NCI-H774 (cell line): ENCODE results near the gene LDB1.
A peak's percentile ranks its signal among the peaks of the same experiment; 100 is the strongest.

Experiments
- DNase-seq: peaks from one replicate; lab custom pipeline; 2025; lab: John Stamatoyannopoulos, UW

LDB1 gene

DNA sequence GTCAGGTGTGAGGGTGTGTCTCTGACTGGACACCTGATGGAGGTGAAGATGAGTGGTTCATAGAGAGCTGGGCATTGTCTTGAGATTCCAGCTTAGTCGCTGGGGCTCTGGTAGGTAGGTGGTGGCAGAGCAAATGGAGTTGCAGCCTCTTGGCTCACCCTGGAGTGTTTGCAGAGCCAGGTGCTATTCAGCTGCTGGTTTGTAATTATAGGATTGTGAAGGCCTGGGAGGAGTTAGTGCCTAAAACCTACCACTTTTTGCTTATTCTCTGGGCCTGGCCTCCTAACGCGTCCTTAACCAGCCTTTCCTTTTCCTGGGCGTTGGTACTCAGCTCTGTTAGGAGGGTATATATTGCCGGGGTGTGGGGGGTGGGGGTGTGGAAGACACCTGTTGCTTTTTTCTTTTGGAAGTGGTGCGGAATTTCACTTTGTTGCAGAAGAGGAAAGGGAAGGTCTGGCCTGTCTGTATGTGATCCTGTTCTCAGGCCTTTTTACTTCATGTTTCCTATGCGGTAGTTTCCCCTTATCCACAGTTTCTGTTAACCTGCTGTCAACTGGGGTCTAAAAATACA is 15.9 kb upstream of the LDB1 start:
- DNase-seq, result peak; percentile 31

DNA sequence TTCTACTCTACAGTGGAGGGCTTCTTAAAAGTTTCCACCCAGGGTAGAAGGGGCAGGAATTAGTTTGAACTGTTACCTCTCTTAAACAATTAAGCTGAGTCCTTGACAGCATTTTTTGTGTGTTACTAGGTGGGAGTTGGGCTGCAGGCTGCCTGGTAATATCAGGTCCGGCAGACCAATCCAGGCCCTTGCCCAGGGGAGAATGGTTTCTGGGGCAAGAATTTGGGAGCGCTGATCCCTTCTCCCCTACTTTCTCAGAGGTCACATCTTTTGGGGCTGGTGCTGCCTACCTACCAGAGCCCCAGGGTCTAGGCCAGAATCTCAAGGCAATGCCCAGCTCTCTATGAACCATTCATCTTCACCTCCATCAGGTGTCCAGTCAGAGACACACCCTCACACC is 14.2 kb upstream of the LDB1 start:
- no peak for DNase-seq

DNA sequence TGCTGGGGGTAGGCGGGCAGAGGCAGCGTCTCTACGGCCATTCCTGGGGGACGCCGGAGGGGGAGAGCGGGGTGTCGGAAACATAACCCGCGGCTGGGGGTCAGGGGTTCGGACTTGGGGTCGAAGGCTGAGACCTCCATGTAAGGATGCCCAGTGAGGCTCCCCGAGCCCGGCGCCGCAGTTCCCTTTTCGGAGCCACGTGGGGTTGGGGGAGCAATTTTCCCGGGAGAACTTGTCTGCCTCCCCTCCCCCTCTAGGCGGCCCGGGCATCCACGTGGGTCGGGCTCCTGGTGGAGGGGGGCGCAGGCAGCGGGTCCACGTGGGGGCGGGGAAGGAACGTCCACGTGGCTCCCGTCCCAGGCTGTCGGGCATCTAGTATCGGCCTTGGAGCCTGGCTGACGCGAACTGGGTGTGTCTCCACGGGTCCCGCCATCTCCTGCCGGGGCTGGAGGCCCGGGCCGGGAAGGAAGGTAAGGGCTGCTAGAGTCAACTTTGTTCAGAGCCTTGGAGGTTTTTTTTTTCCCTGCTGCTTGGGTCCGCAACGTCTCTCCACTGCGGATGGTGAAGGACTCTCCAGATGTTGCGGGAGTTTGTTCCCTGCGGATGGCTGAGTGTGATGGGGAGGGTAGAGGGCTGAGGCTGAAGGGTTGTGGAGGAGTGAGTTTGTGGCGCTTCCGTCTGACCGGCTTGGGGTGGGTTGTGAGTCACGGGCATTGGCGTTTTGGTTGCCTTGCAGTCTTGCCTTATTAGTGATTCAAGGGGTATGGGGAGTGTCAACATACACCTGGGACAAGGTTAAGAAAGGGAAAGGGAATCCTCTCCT is 13.4 kb upstream of the LDB1 start:
- DNase-seq, result no peak

DNA sequence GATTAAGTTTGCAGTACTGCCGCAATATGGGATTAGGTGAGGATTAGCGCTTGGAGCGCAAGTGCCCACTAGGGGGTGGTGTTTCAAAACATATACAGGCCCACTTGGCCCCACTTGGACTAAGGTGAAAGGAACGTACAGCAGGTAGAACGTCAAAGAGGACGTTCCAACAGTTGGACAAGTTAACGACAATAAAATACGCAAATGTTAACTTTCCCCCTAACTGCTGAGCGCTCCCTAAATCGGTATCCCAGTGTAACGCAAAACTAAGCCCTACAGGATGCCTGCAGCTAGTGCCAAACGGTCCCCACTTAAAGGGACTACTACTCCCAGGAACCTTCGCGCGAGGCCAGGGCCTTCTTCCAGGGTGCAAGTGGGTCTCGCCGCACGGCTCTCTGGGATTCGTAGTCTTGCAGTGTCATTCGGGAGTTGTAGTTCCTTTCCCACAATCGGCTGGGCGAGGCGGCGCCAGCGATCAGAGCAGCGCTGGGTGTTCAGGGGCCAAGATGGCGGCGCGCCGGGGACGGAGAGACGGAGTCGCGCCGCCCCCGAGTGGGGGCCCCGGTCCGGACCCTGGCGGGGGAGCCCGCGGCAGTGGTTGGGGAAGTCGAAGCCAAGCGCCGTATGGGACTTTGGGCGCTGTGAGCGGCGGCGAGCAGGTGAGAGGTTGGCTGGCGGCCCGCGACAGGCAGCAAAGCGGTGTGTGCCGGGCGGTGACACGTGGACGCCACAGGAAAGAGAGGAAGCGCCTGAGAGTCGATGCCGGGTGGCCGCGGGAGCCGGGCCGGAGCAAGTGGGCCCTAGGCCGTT is 12.6 kb upstream of the LDB1 start, which contains the start of gene PPRC1:
TSS of gene PPRC1 (plus strand) at position 478 of the 810 bp plus-strand sequence. CDS start at position 507, 29 bp downstream.
- peak; percentile 89 for DNase-seq

DNA sequence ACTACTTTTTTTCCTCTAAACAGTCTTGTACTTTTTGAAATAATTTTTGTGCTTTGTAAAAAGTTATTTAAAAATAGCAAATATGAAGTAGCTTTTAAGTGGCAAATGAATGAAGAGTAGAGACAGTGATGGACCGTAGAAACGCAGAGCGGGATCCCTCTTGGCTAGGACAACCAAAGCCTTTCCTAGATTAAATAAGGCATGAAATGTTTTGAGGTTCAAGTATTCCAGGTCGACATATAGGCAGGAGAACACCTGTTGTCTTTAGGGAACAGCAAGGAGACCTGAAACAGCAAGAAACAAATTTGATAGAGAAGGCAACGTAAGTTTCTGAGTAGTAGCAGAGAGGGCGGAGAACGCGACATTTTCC is 12.0 kb upstream of the LDB1 start:
- DNase-seq, result no peak

DNA sequence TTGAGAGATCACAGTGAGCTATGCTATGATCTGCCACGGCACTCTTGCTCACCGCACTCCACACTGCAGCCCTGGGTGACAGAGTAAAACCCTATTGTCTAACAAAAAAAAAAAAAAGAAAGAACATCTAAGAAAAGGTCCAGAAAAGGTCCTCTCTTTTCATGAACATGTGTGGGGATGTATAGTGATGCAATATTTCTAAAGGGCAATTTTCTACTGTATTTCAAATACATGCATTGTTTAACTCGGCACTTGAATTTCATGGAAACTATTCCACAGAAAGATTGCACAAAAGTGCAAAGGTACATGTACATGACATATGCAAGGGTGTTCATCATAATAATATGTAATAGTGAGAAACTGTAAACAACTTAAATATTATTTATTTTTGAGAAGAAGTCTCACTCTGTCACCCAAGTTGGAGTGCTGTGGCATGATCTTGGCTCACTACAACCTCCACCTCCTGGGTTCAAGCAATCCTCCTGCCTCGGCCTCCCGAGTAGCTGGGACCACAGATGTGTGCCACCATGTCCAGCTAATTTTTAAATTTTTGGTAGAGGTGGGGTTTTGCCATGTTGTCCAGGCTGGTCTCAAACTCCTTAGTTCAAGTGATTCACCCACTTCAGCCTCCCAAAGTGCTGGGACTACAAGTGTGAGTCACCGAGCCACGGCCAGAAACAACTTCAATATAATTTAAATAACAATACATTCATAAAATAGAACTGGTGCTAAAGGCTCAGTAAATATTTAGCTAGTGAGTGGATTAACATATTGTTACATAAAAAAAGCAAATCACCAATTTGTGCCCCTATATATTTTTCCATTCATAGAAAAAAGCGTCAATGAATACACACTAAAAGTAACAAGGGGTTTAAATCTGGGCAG is 11.4 kb upstream of the LDB1 start:
- no peak for DNase-seq

DNA sequence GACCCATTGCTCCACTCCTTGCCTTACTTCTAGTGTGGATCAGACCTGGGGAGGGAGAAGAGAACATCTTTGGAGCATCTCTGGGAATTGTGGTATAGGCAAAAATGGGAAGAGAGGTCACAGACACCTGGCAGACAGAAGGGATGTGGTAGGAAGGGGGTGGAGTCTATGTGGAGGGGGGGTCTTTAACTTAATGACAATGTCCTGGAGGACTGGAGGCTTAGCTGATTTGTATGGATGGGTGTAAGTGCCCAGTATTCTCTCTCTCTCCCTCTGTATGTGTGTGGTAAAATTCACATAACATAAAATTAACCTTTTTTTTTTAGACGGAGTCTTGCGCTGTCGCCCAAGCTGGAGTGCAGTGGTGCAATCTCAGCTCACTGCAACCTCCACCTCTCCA is 3.1 kb upstream of the LDB1 start:
- DNase-seq, result no peak

DNA sequence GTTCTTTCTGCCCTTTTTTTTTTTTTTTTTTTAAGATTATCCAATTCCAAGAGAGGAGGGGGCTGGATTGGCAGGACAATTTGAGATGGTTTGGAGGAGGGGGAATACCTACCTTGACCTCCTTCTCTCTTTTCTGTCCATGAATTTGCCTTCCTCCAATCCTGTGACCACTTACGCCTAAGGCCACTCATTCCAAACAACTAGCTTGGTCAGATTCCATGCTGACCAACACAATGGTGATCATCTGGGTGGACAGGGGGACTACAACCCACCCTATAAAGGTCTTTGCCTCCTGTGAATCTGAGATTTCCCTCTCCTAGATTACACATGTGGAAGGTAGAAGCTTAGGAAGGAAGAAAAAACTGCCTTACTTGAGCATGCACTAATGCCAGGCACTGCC is 2.3 kb upstream of the LDB1 start:
- no peak for DNase-seq

DNA sequence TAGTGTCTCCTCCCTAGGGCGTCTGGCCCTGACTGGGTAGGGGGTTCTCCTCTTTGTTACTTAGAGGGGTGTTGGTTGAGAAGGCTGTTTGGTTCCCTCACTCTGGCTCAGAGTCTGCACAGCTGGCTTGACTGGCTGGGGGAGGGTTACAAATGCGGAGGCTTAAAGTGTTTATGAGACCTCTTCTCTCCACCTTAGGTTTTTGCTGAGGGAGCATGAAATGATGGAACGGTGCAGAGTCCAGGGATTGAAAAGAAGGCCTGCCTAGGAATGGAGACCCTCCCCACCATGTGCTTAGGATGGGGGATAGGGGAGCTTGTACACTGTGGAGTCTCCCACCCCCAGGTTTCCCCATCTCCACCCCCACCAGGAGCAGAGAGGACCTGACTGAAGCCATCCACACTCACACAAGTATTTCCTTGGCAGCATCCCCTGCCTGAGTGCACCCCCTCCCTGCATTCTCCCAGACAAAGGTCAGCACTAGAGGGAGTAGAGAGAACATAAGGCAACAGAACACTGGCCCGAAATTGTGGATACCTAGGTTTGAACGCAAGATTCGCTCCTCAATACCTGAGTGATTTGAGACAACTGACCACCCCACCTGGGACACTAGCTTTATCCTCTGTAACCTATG is 1.7 kb upstream of the LDB1 start:
- DNase-seq, result no peak

DNA sequence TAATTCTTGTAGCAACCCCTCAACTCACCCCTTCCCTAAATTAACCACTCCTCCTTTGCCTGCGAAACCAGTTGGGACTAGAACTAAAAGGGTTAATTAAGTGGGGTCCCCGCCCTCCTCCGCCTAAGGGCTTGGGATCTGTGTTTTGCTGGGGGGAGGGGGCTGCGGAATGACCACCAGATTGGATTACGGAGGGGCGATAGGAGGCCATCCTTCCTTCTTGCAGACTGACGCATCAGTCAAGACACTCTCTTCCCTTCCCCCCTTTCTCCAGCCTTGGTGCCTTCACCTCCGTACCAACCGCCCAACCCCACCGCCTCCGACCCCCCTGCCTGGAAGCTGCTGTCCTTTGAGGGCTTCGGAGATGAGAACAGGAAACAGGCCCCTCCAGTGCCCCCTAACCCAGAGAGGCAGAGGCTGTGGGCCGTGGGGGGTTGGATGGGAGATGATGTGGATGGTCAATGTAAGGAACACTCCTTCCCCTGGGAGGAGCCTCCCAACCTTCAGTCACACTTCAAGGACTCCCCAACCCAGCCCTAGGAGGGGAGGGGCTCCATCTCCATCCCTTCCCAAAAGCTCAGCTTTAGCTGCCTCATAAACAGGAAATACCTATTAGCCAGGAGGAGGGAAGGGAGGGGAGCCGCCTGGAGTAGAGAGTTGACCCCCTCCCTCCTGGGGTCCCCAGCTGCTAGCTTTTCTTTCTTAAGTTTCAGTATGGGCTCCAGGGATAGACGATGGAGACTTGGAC is 997 bp upstream of the LDB1 start:
- no peak for DNase-seq

DNA sequence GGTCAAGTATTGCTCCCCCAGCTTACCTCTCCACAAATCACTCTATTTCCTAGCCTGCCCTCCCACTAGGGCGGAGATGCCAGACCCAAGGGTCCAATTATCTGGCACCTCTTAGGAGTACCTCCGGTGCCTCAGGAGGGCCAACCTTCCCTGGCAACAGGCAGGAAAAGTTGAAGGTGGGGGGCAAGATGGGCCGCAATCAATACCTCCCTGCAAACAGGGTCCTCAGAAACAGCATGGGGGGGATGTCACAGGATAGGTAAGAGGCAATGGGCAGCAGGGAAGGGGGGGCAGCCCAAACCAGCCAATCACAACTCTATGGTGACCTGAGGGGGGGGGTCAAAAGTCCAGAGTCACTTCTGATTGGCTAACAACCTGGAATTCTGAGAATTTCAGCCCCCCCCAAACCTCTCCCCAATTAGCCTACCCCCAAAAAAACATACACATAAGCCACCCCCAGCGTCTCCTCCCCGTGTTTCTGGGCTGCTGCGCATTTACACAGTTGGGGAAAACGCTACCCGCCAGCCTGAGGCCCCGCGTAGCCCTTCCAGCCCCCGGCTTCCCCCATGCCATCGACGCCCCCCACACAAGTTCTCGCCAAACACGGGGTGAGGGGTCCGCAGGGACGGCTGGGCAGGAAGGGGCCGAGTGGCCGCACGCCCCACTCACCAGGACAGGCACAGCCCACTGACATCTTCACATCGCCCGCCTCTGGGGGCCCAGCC is 589 bp downstream of the LDB1 start:
- no peak for DNase-seq

DNA sequence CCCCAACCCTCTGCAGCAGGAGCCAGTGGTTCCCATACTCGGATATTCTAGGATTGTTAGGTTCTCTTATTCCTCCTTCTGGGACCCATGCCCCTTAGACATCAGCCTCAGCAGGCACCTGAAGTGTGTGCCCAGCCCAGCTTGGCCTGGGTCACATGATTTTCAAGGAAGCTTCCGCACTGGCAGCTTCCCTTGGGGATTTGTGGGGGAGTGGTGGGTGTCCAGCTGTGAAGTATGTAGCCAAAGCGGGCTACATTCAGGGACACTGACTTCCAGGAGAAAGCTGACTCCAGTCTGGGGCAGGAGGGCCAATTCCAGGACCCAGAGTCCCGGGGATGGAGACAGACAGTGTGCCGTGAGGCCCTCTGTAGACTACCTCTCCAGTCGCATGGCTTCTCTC is 1.3 kb downstream of the LDB1 start:
- DNase-seq, result no peak

DNA sequence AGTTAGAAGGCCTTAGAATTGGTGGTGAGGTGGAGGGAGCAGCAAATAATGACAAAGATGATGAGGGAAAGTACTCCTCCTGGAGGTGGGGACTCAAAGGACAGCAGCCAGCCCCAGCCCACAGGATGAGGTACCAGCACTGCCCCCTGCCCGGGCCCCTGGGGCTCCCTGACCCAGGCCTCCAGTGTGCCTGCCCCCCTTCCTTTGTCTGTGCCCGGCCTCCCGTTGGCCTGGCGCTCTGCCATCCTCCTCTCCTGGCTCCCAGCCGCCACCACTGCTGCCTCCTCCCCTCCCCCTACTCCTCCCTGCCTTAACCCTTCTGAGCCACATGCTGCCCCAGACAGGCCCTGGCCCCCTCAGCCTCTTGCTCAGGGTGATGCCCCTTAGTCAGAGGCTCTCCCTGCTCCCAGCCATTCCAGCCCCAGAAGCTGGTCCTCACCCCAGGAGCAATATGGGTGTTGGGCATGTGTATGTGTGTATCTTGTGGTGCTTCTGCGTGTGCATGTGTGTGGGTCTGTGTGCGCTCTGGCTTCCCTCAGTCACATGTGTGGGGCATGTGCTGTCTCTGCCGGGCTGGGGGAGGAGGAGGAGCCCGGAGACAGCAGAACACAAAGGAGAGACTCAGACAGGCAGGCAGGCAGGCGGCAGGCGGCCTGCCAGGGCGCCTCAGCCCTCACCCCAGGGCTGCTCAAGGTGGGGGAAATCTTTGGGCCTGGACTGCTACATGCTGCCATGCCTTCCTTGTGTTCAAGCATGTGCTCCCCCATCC is 2.6 kb downstream of the LDB1 start:
- peak; percentile 16 for DNase-seq

DNA sequence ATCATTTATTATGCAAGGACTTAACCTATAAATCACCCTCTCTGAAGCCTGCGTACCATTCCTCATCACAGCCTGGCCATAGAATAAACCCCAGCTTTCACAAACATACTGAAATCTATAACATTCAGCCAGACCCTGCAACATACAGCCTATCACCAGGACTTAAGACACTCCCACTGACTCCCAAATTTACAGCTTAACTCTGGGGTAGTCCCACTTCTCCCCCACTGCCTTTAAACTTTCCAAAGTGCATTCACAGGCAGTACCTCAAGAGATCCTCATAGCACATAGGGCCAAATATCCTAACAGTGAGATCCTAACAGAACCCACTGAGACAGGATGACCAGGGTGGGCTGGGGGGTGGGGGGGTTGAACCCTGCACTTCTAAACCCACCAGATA is 3.5 kb downstream of the LDB1 start:
- DNase-seq, result no peak

DNA sequence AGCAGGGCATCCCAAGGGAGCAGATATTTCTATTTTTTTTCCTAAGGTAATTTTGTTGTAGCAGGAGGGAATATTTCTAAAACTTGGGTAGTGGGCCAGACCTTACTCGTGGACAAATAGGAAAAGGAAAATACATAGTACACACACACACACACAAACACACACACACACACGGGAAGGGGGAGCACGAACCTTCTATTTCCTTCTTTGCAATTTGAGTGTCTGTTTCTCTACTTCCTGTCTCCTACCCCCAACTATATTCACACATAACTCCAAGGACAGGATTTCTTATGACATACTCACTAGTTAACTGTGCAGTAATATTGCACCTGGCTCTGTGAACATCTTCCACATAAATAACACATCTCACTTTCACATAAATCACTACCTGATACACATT is 4.4 kb downstream of the LDB1 start:
- DNase-seq, result no peak

DNA sequence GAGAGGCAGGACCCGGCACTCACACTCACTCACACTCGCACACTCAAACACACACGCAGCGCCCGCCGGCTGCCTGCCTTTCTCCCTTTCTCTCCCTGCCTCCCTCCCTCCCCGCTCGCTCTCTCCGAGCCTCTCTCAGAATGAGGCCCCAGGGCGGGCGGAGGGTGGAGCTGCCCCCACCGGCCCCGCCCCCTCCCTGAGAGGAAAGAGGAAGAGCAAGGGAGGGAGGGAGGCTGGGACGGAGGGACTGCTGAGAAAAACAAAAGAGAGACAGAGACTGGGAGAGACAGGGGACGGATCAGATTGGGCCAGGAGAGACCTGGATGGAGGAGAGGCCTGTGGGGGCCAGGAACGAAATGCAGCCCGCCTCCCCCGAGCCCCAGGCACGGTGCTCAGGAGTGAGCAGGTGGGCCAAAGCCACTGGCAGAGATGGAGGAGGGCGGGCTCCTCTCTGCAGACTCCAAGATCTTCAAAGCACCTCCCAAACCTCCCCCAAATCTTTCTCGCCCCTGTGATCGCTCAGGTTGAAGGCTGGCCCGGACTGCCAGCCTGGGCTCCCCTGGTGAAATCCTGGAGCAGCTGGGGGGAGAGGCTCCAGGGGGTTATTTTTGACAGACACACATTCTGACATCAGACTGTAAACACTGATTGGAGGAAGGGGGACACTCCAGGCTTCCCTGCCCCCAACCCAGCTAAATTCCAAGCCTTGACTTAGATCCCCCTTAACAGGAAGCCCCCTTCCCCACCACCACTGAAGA is 5.1 kb downstream of the LDB1 start:
- DNase-seq, result peak; percentile 38

DNA sequence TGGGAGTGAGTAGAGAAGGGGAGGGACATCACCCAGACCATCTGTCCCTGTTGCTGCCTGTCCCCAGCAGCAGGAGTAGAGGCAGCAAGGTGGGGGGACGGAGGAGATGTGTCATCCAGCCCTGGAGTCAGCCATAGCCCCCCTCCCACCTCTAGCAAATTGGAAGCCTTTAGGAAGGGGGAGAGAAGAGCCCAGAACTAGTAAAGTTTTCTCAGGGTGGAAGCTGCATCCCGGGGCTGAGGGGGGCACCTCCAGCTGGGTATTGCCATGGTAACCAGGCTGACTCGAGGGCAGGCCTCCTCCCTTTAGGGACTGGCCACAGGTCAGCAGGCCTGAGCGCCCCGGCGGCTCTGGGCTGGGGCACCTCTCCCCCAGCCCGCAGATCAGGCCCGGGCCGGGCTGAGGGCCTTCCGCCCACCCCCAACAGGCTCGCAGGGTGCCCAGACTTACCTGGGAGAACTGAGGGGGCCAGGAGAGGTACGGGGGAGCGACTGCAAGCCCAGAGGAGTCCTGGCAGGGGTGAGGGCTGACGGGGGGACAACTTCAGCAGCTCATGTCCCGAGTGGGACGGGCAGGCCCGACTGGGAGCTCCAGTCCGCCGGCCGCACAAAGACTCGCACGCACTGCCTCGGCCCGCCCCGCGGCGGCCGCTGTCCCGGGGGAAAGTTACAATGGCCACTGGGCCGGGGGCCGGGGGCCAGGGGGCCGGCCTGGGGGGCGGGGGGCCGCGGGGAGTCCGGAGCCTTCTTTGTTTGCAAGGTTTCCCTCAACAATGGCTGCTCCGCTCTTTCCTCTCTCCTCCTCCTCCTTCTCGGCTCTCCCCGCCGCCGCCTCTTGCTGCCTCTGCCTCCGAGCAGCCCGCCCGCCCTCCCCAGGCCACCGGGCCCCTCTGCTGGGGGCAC is 6.0 kb downstream of the LDB1 start:
- no peak for DNase-seq
